ENCODE data around the gene PHC3. TPM values are rescaled to one million over a fixed set of nuclear protein-coding genes. Genes with fewer than 3 reads are reported as not detected.

PHC3 gene
- polyA plus RNA-seq, 3 donors: 3.7 to 9.4 (median 8.9) TPM

DNA sequence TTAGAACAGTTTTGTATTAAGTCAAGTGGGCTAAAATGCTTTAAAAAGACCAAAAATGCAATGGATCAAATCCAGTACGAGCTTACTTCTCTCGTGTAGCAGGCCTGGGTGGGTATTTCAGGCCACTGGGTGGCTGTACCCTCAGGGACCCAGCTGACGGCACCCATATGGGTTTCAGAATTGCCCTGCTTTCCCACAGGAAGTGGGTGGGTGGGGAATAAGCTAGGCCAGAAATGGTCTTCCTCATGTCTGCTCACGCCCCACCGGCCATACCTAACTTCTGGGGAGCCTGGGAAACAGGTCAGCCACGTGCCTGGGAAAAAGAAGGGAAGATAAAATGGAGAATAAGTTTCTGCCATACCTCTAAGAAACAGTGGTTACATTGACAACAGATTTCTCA lies 123.4 kb downstream of the PHC3 start:
- no peak overlapping the region for H3K27ac ChIP-seq (ENCODE audit: low read depth, low read length)
- 59 to 84% (median 64%) methylated on average over 6 of the region's 6 CpGs for WGBS, 3 donors

DNA sequence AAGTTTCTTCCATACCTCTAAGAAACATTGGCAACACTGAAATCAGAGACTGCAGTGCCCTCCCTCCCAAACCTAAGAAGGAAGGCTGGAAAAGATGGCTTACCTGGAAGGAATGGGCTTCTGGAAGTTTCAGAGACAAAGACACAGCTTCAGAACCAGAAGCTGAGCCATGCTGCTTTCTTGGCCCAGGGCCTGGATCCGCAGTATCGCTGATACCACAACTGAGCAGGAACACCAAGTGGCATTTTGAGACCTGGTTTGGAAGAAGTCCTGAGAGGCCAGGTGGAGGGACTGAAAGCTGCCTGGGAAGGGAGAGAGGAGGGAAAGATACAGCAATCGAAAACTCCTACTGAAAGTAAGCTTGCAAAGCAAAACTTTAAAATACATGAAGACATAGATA lies 124.0 kb downstream of the PHC3 start:
- 38 to 87% (median 87%) methylated on average over 3 of the region's 3 CpGs for WGBS, 3 donors
- H3K27ac ChIP-seq (ENCODE audit: low read depth, low read length): no peak overlapping the region

DNA sequence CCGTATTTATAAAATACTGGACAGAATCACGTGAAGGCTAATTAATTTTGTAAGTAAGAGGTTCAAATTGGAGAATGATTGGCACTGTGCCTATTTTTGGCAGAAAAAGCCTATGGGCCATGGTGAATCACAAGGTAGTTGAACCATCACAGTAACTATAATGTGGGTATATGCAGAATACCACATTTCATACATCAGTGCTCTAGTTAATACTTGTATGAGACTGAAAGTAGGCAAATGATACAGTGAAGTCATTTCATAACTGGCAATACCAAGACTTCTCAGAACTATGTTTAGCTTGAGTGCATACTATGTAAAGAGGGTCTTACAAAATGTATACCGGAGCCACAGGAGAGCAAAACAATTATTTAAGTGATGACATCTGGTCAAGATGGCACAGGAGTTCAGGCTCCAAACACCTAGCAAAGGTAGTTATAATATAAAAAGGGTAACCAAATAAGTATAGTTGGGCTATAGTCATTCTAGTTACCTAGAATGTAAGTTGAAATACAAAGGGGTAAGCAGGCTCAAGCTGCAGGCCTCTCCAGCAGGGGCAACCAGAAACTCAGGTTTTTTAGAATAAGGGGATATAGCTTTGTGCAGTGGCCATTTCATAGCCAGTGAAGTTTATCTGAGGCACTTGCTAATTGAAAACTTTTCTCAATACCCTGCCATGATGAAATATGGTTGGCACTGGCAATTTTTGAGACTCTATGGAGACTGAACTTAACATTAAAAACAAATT lies 124.7 kb downstream of the PHC3 start:
- H3K27ac ChIP-seq (ENCODE audit: low read depth, low read length): no peak overlapping the region

DNA sequence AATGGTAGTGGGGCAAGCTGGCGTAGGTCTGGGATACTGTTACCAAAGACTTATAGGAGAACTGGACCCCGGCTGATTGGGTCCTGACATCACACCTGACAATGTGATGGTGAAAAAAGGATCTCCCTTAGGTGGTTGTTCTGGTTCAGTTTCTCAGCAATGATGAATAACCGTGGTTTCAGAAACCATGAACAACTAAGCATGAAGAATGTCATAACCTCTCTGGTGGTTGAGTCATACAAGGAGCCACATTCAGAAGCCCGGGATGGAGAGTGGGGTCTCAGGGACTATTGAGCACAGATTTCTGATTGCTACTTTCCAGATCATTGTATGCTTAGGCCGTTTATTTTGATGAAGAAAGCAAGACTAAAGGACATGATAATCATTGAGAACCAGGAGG lies 126.3 kb downstream of the PHC3 start:
- no peak overlapping the region for H3K27ac ChIP-seq (ENCODE audit: low read depth, low read length)
- WGBS, 3 donors: 72 to 90% (median 74%) methylated on average over 5 of the region's 5 CpGs

More for the DNA sequence above, 124.7 kb downstream of the PHC3 start:
- WGBS, 3 donors: 79 to 93% (median 87%) methylated on average over 3 of the region's 3 CpGs

DNA sequence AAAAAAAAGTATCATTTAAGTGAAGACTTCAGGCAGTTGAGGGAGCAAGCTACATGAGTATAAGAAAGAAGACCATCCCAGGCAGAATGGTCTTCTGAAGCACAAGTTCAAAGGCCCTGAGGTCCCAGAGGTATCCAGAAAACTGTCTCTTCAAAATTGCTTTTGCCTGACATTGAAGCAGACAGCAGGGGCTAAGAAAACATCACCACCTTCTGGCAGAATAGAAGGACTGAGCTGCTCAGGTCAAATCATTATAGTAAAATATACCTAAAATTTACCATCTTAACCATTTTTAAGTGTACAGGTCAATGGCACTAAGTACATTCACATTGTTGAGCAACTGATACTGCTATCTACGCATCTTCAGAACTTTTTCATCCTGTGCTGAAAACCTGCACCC lies 127.3 kb downstream of the PHC3 start:
- 90 to 100% (median 90%) methylated on average over 1 of the region's 1 CpG for WGBS, 3 donors
- H3K27ac ChIP-seq (ENCODE audit: low read depth, low read length): no peak overlapping the region

DNA sequence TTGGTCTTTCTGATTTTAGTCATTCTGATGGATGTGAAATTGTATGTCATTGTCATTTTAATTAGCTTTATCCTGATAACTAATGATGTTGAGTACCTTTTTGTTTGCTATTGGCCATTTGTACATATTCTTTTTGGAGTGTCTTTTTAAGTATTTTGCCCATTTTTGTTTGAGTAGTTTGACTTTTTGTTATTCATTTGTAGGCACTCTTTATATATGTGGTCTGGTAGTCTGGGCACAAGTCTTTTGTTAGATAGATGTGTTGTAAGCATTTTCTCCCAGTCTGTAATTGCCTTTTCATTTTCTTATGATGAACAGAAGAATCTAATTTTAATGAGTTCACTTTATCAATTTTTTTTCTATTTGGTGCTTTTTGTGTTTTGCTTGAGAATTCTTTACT lies 129.1 kb downstream of the PHC3 start:
- no peak overlapping the region for H3K27ac ChIP-seq (ENCODE audit: low read depth, low read length)

DNA sequence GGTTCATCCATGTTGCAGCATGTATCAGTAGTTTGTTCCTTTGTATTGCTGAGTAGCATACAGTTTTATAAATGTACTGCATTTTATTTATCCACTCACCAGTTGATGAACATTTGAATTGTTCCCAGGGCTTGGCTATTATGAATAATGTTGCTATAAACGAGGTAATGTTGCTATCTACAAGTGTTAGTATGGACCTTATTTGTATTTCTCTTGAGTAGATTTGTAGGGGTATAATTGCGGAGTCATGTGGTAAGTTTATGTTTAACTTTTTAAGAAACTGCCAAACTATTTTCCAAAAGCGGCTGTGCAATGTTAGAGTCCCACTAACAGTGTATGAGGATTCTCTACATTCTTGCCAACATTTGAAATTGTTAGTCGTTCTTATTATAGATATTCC lies 130.8 kb downstream of the PHC3 start:
- H3K27ac ChIP-seq (ENCODE audit: low read depth, low read length): no peak overlapping the region
- WGBS, 3 donors: 30 to 91% (median 79%) methylated on average over 4 of the region's 4 CpGs

DNA sequence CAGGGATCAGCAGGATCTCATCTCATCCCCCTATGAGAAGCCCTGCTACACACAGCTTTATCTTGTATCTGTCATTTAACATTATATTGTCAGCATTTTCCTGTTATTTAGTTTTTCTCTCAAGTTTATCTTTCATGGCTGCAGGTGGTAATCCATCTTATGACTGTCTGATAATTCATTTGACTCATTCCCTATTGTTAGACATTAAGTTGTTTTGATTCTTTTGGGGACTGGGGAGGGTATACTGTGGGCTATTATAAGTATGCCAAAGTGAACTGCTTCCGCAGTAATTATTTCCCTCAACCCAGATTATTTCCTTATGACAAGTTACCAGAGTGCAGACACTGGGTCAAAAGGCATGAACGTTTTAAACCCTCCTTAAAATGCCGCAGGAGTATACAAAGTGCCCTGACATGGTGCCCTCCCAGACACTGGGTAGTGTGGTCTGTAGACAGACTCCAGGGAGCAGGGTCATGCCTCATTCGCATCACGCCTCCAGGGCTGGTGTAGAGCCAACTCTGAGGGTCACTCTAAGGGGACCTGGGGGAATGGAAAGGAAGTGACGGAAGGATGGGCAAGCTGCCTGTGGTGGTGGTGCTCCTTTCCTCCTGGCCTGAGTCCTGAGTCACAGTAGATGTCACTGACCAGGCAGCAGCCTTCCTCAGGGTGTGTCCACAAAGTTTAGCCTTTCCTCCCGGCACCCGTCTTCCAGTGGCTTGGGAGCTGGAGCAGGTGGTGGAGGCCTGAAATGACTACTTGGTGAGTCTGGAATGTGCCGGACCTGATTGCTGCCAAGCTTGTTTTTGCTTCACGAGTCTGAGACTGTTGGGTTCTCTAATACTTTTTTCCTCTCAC lies 132.2 kb downstream of the PHC3 start:
- 39 to 61% (median 48%) methylated on average over 10 of the region's 10 CpGs for WGBS, 3 donors

DNA sequence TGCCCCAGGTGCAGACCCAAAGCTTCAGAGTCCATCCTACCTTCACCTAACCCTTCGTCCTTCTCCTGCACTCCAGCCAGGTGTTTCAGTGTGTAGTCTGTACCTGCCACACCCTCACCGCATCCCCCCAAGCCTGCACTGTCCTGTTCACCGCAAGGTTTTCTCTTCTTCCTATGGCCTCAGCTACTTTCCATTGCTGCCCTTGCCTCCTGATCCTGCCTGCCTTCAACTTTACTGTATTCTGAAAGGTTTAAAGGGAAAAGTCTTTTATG lies 134.5 kb downstream of the PHC3 start:
- H3K27ac ChIP-seq (ENCODE audit: low read depth, low read length): no peak overlapping the region
- 71 to 93% (median 89%) methylated on average over 3 of the region's 3 CpGs for WGBS, 3 donors

More for the DNA sequence above, 132.2 kb downstream of the PHC3 start:
- no peak overlapping the region for H3K27ac ChIP-seq (ENCODE audit: low read depth, low read length)

DNA sequence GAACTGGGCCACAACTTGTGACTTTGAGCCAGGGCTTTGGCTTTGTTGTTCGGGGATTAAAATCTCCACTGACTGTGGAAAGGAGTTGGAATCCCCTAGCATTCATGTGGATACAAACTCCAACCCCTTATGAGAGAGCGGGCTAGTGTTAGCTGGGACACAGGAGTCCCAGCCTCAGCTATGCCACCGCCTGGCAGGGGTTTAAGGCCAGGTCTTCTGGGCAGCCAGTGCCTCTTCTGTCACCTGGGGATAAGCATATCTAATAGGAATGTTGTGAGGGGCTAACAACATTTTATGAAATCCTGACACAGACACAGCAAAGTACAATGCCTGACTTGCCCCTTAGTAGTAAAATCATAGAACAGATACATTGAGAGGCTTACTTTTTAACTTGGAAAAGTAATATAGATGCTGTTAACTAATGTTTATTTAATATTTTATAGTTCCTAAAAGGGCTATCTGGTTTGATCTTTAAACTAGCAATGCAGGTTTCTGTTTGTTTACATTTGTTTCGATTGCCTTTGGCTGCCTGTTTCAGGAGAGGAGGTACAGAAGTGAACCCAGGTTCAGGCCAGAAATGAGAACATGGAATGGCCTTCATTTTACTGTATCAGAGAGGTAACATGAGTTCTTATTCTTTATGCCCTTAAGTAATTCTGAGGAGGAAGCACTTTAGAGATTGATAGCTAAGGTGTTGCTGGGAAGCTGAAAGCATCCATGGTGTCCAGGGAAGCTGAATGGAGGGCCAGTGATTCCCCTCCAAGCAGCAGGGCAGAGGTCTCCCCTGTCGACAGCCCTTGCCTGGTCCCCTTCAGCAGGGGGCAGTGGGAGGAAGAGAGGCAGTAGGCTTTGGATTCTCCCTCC lies 135.0 kb downstream of the PHC3 start:
- WGBS, 3 donors: 50 to 81% (median 78%) methylated on average over 5 of the region's 5 CpGs
- no peak overlapping the region for H3K27ac ChIP-seq (ENCODE audit: low read depth, low read length)

DNA sequence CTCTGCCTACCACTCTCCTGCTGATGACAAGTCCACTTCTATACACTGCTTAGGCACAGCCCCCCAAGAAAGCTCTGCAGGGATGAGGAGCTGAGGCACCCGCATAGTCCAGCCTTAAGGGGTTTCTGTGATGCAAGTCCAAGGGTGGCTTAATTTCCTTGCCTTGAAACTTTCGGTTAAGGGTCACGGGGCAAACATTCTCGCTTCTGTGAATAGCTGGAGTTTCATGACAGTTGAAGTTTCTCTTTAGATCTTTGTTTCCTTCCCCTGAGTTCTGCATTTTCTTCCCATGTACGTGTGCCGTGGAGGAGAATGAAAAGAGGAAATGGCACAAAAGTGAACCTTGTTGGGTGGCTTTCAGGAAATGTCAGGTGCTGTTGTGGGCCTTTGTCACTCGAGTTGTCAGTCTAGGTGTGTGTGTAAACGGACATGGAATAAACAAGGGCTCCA lies 136.7 kb downstream of the PHC3 start:
- no peak overlapping the region for H3K27ac ChIP-seq (ENCODE audit: low read depth, low read length)
- WGBS, 3 donors: 41 to 52% (median 52%) methylated on average over 8 of the region's 8 CpGs

DNA sequence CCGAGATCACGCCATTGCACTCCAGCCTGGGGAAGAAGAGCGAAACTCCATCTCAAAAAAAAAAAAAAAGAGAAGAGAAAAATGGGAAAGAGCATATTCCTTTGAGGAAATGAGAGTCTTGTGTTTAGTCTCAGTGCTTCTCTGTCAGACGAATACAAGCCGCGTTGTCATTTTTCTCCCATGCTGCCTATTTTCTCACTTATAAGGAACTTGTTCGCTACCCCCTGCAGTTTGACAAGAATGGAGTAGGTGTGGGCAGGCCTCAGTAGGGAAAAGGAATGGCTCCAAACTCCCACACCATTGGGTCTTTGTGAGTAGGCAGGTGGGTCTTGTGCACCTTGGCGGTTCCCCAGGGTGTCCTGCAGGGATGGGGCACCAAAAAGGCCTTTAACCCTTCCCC lies 137.3 kb downstream of the PHC3 start:
- H3K27ac ChIP-seq (ENCODE audit: low read depth, low read length): no peak overlapping the region
- 72 to 94% (median 76%) methylated on average over 8 of the region's 8 CpGs for WGBS, 3 donors

DNA sequence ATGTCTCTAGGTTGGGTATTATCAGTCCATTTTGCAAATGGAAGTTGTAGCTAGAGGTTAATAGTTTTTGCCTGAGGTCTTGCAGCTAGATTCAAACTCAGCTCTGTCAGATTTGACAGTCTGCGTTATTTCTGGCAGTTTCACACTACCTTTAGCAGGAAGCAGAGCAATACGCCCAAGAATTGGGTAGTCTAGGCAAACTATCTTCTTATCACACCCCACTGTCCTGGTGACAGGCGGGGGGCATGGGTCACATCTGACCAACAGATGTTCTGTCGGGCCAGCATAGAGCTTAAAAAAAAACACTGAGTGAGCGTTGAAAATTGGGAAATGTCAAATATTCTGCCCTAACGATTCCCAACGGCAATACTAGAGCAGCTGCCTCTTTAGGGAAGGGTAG lies 138.0 kb downstream of the PHC3 start:
- WGBS, 3 donors: 54 to 88% (median 58%) methylated on average over 7 of the region's 7 CpGs
- no peak overlapping the region for H3K27ac ChIP-seq (ENCODE audit: low read depth, low read length)

DNA sequence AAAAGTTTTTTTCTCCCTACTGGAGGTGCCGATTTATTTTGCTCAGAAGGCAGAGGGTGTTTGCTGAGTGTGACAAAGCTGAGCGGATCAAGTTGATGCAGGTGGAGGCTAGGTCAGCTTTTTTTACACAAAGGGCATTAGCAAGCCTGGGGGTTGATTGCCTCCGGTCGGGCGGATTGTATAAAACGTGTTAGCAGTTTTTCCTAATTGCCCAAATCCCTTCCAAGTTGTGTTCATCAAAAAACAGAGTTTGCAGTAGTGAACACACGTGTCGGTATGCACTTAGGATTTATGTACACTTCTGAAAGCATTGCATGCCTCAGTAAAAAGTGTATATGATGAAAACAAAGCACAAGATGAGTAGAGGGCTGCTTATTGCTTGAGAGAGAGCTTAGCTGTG lies 141.1 kb downstream of the PHC3 start:
- H3K27ac ChIP-seq (ENCODE audit: low read depth, low read length): no peak overlapping the region
- WGBS, 3 donors: 19 to 50% (median 40%) methylated on average over 8 of the region's 8 CpGs

DNA sequence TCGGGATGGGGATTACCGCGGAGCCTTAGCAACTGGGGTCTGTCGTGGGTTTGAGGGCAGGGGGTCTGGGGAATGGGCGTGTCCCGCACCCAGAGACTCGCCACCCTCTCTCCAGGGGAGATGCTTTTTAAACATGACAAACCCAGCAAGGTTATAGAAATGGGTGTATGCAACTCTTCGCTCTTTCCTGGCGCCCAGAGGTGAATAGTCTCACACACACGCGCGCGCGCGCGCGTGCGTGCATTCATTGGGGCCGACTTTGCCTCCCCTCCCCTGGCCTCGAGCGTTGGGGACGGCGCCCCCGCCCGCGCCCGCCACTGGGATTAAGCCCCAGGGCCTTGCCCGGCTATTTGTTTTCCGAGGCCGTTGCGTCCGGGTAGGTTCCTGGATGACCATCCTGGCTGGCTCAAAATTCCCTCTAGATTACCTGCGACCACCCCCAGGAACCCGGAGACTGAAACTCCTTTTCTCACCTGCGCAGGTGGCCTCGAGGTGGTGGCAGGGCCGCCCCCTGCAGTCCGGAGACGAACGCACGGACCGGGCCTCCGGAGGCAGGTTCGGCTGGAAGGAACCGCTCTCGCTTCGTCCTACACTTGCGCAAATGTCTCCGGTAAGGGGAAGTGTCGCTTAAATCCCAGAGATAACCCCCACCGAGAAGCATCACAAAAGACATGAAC lies 143.0 kb downstream of the PHC3 start:
- no peak overlapping the region for H3K27ac ChIP-seq (ENCODE audit: low read depth, low read length)

More for the DNA sequence above, 143.0 kb downstream of the PHC3 start:
- WGBS, 3 donors: 1 to 4% (median 3%) methylated on average over 51 of the region's 51 CpGs

Data from adipose tissue (tissue), 3 donors.